Progenitor cell of endocrine pancreas (in vitro differentiated cells): Measurements from ENCODE around the gene TEX2. TPM values are rescaled to one million over a fixed set of nuclear protein-coding genes. Genes with fewer than 3 reads are reported as not detected.

Experiments
- DNase-seq: peaks from one replicate; pipeline ENCODE4 v3.0.0; 2021; ENCODE audit warnings: low spot score; ENCODE audit not compliant: unreplicated experiment
- H3K27ac Mint-ChIP-seq: 2 replicates; pipeline ENCODE4 v1.8.0; 2021; ENCODE audit warnings: mild to moderate bottlenecking, moderate library complexity, mixed read lengths
- H3K27me3 Mint-ChIP-seq: 2 replicates; pipeline ENCODE4 v1.8.0; 2021; ENCODE audit warnings: mixed read lengths
- H3K36me3 Mint-ChIP-seq: 2 replicates; pipeline ENCODE4 v1.8.0; 2022; ENCODE audit warnings: mixed read lengths; ENCODE audit not compliant: insufficient read depth
- H3K4me1 Mint-ChIP-seq: 2 replicates; pipeline ENCODE4 v1.8.0; 2021; ENCODE audit warnings: low read depth, mixed read lengths
- H3K4me3 Mint-ChIP-seq: 2 replicates; pipeline ENCODE4 v1.8.0; 2021; ENCODE audit warnings: low read depth, mild to moderate bottlenecking, moderate library complexity, mixed read lengths
- H3K9me3 Mint-ChIP-seq: 2 replicates; pipeline ENCODE4 v1.8.0; 2021; ENCODE audit warnings: low read depth, mixed read lengths
- total RNA-seq: library from RNA; stranded (reverse); gene quantifications from 2 replicates; pipeline ENCODE4 v1.2.1, GENCODE V29; 2021
- TF ChIP-seq, protein P1 (sequence below): fragments of 200-600 bp; sonication (generic); IDR thresholded peaks from one replicate; pipeline ENCODE4 v1.5.0; 2021; ENCODE audit warnings: antibody characterized with exemption, mild to moderate bottlenecking; ENCODE audit not compliant: unreplicated experiment

The TEX2 gene
- total RNA-seq, 1 donor from 2014 or later, result 30.2 TPM

- Mint-ChIP-seq H3K36me3 (peaks cover 11% of the 10 kb centered on the region), H3K4me3 (no peak overlapping the region), H3K9me3 (no peaks in the 10 kb centered on the region), H3K27ac (peak overlapping the region; percentile 8), H3K27me3 (no peaks in the 10 kb centered on the region), H3K4me1 (peaks cover 20% of the 10 kb centered on the region)
- DNase-seq, result no peak
- TF ChIP-seq, protein P1, sequence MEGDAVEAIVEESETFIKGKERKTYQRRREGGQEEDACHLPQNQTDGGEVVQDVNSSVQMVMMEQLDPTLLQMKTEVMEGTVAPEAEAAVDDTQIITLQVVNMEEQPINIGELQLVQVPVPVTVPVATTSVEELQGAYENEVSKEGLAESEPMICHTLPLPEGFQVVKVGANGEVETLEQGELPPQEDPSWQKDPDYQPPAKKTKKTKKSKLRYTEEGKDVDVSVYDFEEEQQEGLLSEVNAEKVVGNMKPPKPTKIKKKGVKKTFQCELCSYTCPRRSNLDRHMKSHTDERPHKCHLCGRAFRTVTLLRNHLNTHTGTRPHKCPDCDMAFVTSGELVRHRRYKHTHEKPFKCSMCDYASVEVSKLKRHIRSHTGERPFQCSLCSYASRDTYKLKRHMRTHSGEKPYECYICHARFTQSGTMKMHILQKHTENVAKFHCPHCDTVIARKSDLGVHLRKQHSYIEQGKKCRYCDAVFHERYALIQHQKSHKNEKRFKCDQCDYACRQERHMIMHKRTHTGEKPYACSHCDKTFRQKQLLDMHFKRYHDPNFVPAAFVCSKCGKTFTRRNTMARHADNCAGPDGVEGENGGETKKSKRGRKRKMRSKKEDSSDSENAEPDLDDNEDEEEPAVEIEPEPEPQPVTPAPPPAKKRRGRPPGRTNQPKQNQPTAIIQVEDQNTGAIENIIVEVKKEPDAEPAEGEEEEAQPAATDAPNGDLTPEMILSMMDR, result no peak
These were observed 105.3 kb downstream of the TEX2 start for GRCh38 chr17:64157669-64158180.

DNA sequence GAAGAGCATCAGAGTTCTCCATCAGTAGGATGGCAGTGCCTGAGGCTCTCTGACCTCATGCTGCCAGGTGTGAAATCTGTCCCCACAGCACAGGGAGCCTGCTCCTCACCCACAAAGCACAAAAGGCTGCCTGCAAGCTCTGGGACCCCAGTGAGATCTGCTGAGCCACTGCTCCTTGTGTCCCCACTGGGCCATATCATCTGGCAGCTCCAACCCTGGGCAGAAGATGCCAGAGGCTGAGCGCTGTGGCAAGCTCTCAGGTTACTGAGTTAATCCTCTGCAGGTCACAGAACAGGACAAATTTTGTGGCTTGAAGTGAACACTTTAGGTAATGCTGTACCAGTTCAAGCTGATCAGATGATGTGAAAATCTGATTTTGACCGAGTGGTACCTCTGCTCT is 106.4 kb downstream of the TEX2 start:
- H3K36me3 Mint-ChIP-seq, result peaks cover 9% of the 10 kb centered on the region
- DNase-seq, result no peak
- TF ChIP-seq, protein P1, result no peak
- H3K9me3 Mint-ChIP-seq, result no peaks in the 10 kb centered on the region
- H3K4me3 Mint-ChIP-seq, result no peak overlapping the region
- H3K27ac Mint-ChIP-seq, result no peak overlapping the region
- H3K27me3 Mint-ChIP-seq, result no peaks in the 10 kb centered on the region
- peaks cover 19% of the 10 kb centered on the region for H3K4me1 Mint-ChIP-seq

- Mint-ChIP-seq H3K36me3 (peaks cover 8% of the 10 kb centered on the region), H3K4me3 (no peak overlapping the region), H3K27ac (peak overlapping the region; percentile 19), H3K4me1 (peaks cover 19% of the 10 kb centered on the region), H3K27me3 (no peaks in the 10 kb centered on the region), H3K9me3 (no peaks in the 10 kb centered on the region)
- TF ChIP-seq, protein P1, result no peak
- DNase-seq, result no peak
These were observed 107.1 kb downstream of the TEX2 start for GRCh38 chr17:64155751-64156544.

GRCh38 chr17:64155129-64155528 is 107.9 kb downstream of the TEX2 start:
- TF ChIP-seq, protein P1, result no peak
- no peak for DNase-seq
- Mint-ChIP-seq H3K9me3 (no peaks in the 10 kb centered on the region), H3K27me3 (no peaks in the 10 kb centered on the region), H3K27ac (peak overlapping the region; percentile 17), H3K4me1 (peaks cover 19% of the 10 kb centered on the region), H3K36me3 (peaks cover 8% of the 10 kb centered on the region), H3K4me3 (no peak overlapping the region)

- Mint-ChIP-seq H3K27ac (no peak overlapping the region), H3K27me3 (no peaks in the 10 kb centered on the region), H3K9me3 (no peaks in the 10 kb centered on the region), H3K4me1 (peaks cover 19% of the 10 kb centered on the region), H3K36me3 (peaks cover 8% of the 10 kb centered on the region), H3K4me3 (no peak overlapping the region)
- TF ChIP-seq, protein P1, result no peak
- DNase-seq, result no peak
These were observed 108.3 kb downstream of the TEX2 start for GRCh38 chr17:64154717-64155116.
